Prostate gland (tissue), 2 donors: Measurements from ENCODE around the gene IRS2.

Experiments used
- POLR2A ChIP-seq: fragments of 450-650 bp; IDR thresholded peaks from one replicate; pipeline ENCODE4 v1.6.1; 2016; ENCODE audit warnings: antibody characterized with exemption, mild to moderate bottlenecking
- TF ChIP-seq, protein P1 (sequence below), 4 experiments: fragments of 200-600 bp in 2 of 4; fragments of 450-650 bp in 2 of 4; sonication (generic) in 2 of 4; IDR thresholded peaks; 1 replicate in 3 of 4; 2 replicates in 1 of 4; pipeline ENCODE4 v1.5.1; 2016 to 2019; ENCODE audit warnings: antibody characterized with exemption in 4 of 4, mild to moderate bottlenecking in 2 of 4, moderate library complexity in 2 of 4

DNA sequence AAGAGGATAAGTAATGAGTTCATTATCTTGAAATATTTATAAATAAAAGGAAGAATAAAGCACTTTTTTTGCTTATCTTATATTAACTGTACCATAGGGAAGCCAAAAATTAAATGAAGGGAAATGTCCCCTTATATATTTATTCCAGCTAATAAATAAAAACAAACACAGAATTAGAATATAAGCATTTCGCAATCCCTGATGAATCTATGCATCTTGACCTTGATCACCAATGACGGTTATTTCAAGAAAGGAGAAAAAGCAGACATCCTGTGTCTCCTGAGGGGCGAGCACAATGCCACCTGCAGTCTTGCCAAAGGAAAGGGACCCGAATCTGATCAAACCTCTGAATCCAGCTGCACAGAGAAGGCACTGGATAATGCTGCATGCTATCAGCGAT lies 29.3 kb upstream of the IRS2 start:
- TF ChIP-seq POLR2A, result no peak
- TF ChIP-seq, protein P1, sequence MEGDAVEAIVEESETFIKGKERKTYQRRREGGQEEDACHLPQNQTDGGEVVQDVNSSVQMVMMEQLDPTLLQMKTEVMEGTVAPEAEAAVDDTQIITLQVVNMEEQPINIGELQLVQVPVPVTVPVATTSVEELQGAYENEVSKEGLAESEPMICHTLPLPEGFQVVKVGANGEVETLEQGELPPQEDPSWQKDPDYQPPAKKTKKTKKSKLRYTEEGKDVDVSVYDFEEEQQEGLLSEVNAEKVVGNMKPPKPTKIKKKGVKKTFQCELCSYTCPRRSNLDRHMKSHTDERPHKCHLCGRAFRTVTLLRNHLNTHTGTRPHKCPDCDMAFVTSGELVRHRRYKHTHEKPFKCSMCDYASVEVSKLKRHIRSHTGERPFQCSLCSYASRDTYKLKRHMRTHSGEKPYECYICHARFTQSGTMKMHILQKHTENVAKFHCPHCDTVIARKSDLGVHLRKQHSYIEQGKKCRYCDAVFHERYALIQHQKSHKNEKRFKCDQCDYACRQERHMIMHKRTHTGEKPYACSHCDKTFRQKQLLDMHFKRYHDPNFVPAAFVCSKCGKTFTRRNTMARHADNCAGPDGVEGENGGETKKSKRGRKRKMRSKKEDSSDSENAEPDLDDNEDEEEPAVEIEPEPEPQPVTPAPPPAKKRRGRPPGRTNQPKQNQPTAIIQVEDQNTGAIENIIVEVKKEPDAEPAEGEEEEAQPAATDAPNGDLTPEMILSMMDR (IDR thresholded peaks at IDR 0.05), result no peak
